ENCODE data around the gene ACSBG1. TPM values are rescaled to one million over a fixed set of nuclear protein-coding genes. Genes with fewer than 3 reads are reported as not detected.

ACSBG1 gene
- total RNA-seq (2014; rRNA removed; shearing (Covaris generic)) = 0.31 and 0.41 TPM in 2 replicates
- total RNA-seq (2022) = 0.30 and 0.52 TPM in 2 replicates
- Bru-seq, nascent RNA = percentile 11 among the genes with signal in this experiment
- percentile 9 among the genes with signal in this experiment for BruChase-seq, experiment 1, labeled RNA remaining after a 6-hour chase
- percentile 17 among the genes with signal in this experiment for BruChase-seq, experiment 2, labeled RNA remaining after a 2-hour chase
- long read RNA-seq, partial matches to known transcripts = 1 of 2 reads
- long read RNA-seq, other reads (novel, unspliced or antisense) = 1 of 2 reads

- Histone ChIP-seq H3K4me2 (ENCODE audit: low read length) (no peak within 1 kb of the TSS), H3K79me2 (ENCODE audit: insufficient read depth, low read depth, low read length) (no peaks in the 10 kb centered on the region), H3K9me2 (ENCODE audit: insufficient read depth, low read length) (no peaks in the 10 kb centered on the region), H3K4me1 (ENCODE audit: insufficient read depth, low read length, poor library complexity, severe bottlenecking) (no peaks in the 10 kb centered on the region), H3K36me3 (ENCODE audit: insufficient read depth, low read length) (no peaks in the 10 kb centered on the region), H3K4me3 (ENCODE audit: low read depth, low read length, poor library complexity, severe bottlenecking) (no peak within 1 kb of the TSS), H2AFZ (ENCODE audit: low read length) (no peak within 1 kb of the TSS), H3K9me3 (ENCODE audit: low read length) (no peaks in the 10 kb centered on the region), H3K27ac (ENCODE audit: low read depth, low read length, poor library complexity, severe bottlenecking) (no peak within 1 kb of the TSS), H4K20me1 (ENCODE audit: insufficient read depth, low read length) (no peaks in the 10 kb centered on the region)
- BruUV-seq (replicated peaks) = no TSS peak
- DNase-seq (ENCODE audit: low spot score) = no peak
- TF ChIP-seq EZH2phosphoT487 (IDR thresholded peaks at IDR 0.05; ENCODE audit: borderline replicate concordance, low read depth, low read length) (no peak), CTCF (conservative IDR thresholded peaks at IDR 0.05; ENCODE audit: low read length) (no peak)
- intact Hi-C loops (cut with micrococcal nuclease; ENCODE audit: unreplicated experiment) = no loop called here
- ChIA-PET POLR2A (interaction anchor here (0.6 kb wide), 1 partner anchor 35 kb away, joined by 4 read pairs; no protein-coding TSS in a partner anchor), CTCF (ENCODE audit: unreplicated experiment) (no interaction called here)
Observed at GRCh38 chr15:78234515-78235040, at the start of gene ACSBG1. ACSBG1 (minus strand) TSS chr15:78234565; CDS start chr15:78234501, 64 bp downstream.

- DNase-seq (ENCODE audit: low spot score) = no peak
- Histone ChIP-seq H3K4me1 (ENCODE audit: insufficient read depth, low read length, poor library complexity, severe bottlenecking) (no peaks in the 10 kb centered on the region), H3K9me2 (ENCODE audit: insufficient read depth, low read length) (no peaks in the 10 kb centered on the region), H3K36me3 (ENCODE audit: insufficient read depth, low read length) (peaks cover 37% of the 10 kb centered on the region), H3K79me2 (ENCODE audit: insufficient read depth, low read depth, low read length) (no peaks in the 10 kb centered on the region), H3K4me2 (ENCODE audit: low read length) (no peak overlapping the region), H3K9me3 (ENCODE audit: low read length) (no peaks in the 10 kb centered on the region), H4K20me1 (ENCODE audit: insufficient read depth, low read length) (no peaks in the 10 kb centered on the region), H3K27ac (ENCODE audit: low read depth, low read length, poor library complexity, severe bottlenecking) (no peak overlapping the region), H3K4me3 (ENCODE audit: low read depth, low read length, poor library complexity, severe bottlenecking) (no peak overlapping the region), H2AFZ (ENCODE audit: low read length) (no peak overlapping the region)
- POLR2A ChIA-PET = interaction anchor here (0.6 to 2.7 kb wide), 4 partner anchors 14 to 92 kb away, joined by 3 to 8 read pairs (median 4); partner anchors contain the start of gene SKIC8
- intact Hi-C loops (cut with micrococcal nuclease; ENCODE audit: unreplicated experiment) = no loop called here
- no peak for TF ChIP-seq CTCF (conservative IDR thresholded peaks at IDR 0.05; ENCODE audit: low read length)
- TF ChIP-seq EZH2phosphoT487 (IDR thresholded peaks at IDR 0.05; ENCODE audit: borderline replicate concordance, low read depth, low read length) = no peak
- no TSS peak for BruUV-seq (replicated peaks)
- CTCF ChIA-PET (ENCODE audit: unreplicated experiment) = interaction anchor here (0.5 to 1.1 kb wide), 2 partner anchors 569 to 926 kb away, joined by 4 to 5 read pairs; no protein-coding TSS in a partner anchor
Observed at GRCh38 chr15:78282324-78282723, 48.0 kb upstream of the ACSBG1 start.

Data from OCI-LY7 (cell line).